ENCODE measurements around the gene ZBTB20. TPM values are rescaled to one million over a fixed set of nuclear protein-coding genes. Genes with fewer than 3 reads are reported as not detected.

Gene ZBTB20
- polyA plus RNA-seq, 3 donors: 4.2 to 7.6 (median 6.4) TPM

GRCh38 chr3:114462750-114463149, 684.3 kb downstream of the ZBTB20 start:
- DNase-seq (ENCODE audit: low read depth in 3 of 3, low spot score in 2 of 3): no peak

GRCh38 chr3:114460459-114460858, 686.6 kb downstream of the ZBTB20 start:
- no peak for DNase-seq (ENCODE audit: low read depth in 3 of 3, low spot score in 2 of 3)

- no peak for DNase-seq (ENCODE audit: low read depth in 3 of 3, low spot score in 2 of 3)
These were observed 690.3 kb downstream of the ZBTB20 start for GRCh38 chr3:114456742-114457141.

DNA sequence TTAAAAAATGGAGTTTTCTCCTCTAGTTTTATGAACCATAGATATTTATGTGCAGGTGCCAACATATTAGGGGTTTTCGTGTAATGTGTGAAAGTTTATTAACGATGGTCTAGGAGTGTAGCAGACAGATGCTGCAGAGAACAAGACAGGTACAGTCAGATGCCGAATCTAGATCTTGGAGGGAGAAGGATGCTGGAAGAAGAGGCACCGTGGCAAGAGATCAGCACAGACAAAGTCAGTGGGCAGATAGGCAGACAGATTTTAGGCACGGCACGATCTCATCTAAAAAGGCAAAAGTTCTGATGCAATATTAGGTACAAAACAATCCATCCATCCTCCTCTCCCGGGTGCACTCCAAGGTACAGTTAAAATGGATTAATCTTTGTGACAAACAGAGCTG, 691.7 kb downstream of the ZBTB20 start:
- no peak for DNase-seq (ENCODE audit: low read depth in 3 of 3, low spot score in 2 of 3)

- peak; percentile 26 to 52 (median 42) for DNase-seq (ENCODE audit: low read depth in 3 of 3, low spot score in 2 of 3)
These were observed 692.4 kb downstream of the ZBTB20 start for GRCh38 chr3:114454551-114455251.

GRCh38 chr3:114453361-114453780, 693.7 kb downstream of the ZBTB20 start:
- DNase-seq (ENCODE audit: low read depth in 3 of 3, low spot score in 2 of 3): no peak

DNA sequence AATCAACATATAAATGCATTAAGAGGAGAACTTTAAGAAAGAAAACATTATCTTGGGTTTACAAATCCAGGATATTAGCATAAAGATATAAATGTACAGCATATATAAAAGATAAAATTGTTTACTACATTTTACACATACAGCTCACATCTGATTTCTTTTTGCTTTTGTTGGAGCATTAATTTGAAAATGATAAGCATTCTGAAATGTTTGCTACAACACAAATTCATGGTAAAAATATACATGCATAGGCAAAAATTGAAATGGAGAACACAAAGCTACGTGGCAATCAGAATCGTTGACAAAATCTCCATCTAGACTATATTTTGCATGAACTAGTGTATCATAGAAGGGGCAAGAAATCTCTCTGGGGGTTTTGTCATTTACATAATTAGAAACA, 694.2 kb downstream of the ZBTB20 start:
- DNase-seq (ENCODE audit: low read depth in 3 of 3, low spot score in 2 of 3): no peak

- DNase-seq (ENCODE audit: low read depth in 3 of 3, low spot score in 2 of 3): no peak
These were observed 694.8 kb downstream of the ZBTB20 start for GRCh38 chr3:114452256-114452655.

- no peak for DNase-seq (ENCODE audit: low read depth in 3 of 3, low spot score in 2 of 3)
These were observed 695.5 kb downstream of the ZBTB20 start for GRCh38 chr3:114451561-114452018.

GRCh38 chr3:114451051-114451451, 696.0 kb downstream of the ZBTB20 start:
- no peak for DNase-seq (ENCODE audit: low read depth in 3 of 3, low spot score in 2 of 3)

DNA sequence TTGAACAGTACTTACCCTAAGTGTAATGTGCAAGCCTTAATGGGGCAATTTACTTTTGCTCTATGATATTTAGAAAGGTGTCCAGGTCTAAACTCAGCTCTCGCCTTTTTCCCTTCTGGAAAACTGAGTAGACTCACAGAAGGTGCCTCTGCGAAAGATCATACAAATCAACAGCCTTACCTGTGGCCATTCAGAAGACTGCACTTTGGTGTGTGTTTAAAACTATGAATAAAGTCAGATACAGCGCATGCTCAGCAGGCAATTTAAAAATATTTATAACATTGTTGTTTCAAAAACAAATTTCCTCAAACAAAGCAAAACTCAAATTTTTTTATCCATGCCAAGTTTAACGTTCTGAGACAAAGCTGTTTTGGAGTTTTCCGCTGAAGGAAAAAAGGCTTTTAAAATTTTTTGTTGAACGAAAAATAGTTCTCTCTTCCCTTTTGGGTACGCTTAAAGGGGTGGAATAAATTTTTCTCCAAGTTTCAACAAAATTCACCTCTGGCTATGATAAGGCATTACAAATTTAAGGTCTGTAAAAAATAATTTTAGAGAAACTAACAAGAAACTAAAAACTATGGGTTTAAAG, 697.0 kb downstream of the ZBTB20 start:
- no peak for DNase-seq (ENCODE audit: low read depth in 3 of 3, low spot score in 2 of 3)

GRCh38 chr3:114449271-114450007, 697.6 kb downstream of the ZBTB20 start:
- no peak for DNase-seq (ENCODE audit: low read depth in 3 of 3, low spot score in 2 of 3)

GRCh38 chr3:114447950-114448479, 699.1 kb downstream of the ZBTB20 start:
- DNase-seq (ENCODE audit: low read depth in 3 of 3, low spot score in 2 of 3): no peak

DNA sequence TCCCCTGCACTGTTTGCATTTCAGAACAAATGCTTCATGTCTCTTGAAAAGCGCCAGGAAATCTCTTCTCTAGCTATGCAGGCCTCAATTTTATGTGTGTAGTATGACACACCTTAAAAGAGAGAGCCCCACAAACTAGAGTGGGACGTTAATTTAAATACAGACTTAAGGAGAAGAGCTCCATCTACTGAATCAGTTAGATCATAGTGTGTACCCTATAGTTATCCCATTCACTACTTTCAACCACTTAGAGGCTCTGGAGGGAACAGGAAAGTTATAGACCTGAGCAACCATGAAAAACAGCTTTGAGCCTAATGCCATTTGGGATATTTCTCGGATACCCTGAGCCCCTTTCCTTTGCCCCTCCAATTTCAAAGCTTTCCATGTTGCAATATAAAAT, 699.5 kb downstream of the ZBTB20 start:
- no peak for DNase-seq (ENCODE audit: low read depth in 3 of 3, low spot score in 2 of 3)

GRCh38 chr3:114446600-114446999, 700.5 kb downstream of the ZBTB20 start:
- no peak for DNase-seq (ENCODE audit: low read depth in 3 of 3, low spot score in 2 of 3)

GRCh38 chr3:114445233-114445632, 701.9 kb downstream of the ZBTB20 start:
- no peak for DNase-seq (ENCODE audit: low read depth in 3 of 3, low spot score in 2 of 3)

- no peak for DNase-seq (ENCODE audit: low read depth in 3 of 3, low spot score in 2 of 3)
These were observed 702.9 kb downstream of the ZBTB20 start for GRCh38 chr3:114444216-114444615.

DNA sequence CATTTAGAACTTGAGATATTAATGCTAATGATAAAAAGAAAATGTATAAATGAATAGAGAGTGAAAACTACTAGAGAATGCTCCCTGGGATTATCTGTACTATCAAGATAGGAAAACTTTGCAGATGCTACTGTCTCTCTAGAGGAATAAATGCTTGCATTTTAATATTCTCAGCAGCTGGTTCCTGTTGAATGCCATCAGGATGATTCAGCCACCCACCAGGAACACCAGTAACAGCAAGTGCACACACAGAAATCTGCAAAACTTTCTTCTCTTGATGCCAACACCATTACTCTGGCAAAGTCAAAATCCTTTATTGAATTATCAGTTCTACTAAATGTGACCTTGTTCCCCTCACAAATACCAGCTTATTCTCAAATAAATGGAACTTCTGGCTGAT, 704.8 kb downstream of the ZBTB20 start:
- DNase-seq (ENCODE audit: low read depth in 3 of 3, low spot score in 2 of 3): no peak

GRCh38 chr3:114441386-114441785, 705.7 kb downstream of the ZBTB20 start:
- DNase-seq (ENCODE audit: low read depth in 3 of 3, low spot score in 2 of 3): no peak

DNA sequence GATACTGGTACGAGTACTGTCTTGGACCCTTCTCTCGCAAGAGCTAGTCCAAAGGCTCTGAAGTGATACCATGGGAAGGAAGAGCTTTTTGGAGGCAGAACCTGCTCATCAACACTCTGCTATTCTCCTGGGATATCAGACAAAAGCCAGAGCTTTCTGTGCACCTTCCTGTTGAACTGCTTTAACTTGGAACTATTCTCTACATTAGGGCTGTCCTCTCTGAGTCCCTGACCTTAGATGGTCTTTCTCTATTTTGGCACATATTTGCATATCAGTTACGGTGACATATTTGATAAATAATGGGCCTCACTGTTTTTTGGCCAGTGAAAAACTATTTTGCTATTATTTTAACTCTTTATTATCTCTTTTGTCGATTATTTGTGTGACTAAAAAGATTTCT, 706.4 kb downstream of the ZBTB20 start:
- DNase-seq (ENCODE audit: low read depth in 3 of 3, low spot score in 2 of 3): no peak

GRCh38 chr3:114439284-114439683, 707.8 kb downstream of the ZBTB20 start:
- no peak for DNase-seq (ENCODE audit: low read depth in 3 of 3, low spot score in 2 of 3)

DNA sequence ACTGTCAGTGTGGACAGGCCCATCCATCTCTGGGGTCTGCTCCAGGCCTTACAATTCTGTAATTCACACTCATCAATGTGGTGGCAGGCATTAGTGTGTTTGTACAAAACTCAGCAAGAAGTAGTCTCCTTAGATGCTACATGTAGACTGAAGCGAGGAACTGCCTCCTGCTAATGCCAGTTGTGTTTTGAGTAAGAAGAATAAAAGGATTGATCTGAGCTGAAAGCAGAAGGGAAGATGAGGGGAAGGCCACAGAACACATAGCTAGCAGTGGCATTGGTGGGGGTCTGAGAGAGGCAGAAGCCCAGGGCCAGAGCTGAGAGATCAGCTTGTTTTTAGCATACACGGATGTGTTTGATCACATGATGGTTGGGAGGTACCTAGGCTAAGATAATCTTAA, 709.2 kb downstream of the ZBTB20 start:
- DNase-seq (ENCODE audit: low read depth in 3 of 3, low spot score in 2 of 3): no peak
